ENCODE measurements around the gene SPG21.

The SPG21 gene

GRCh38 chr15:64917211-64917610 lies 72.5 kb downstream of the SPG21 start:
- Histone ChIP-seq H3K9ac (ENCODE audit: low read depth, low read length) (no peak overlapping the region), H3K9me3 (ENCODE audit: insufficient read depth, low read depth, low read length) (no peaks in the 10 kb centered on the region), H3K4me1 (ENCODE audit: insufficient read depth, low read length) (no peaks in the 10 kb centered on the region), H3K4me3 (ENCODE audit: low read length) (no peak overlapping the region), H3K27ac (ENCODE audit: low read depth, low read length) (no peak overlapping the region), H3K27me3 (ENCODE audit: insufficient read depth, low read length) (peaks cover 9% of the 10 kb centered on the region), H3K36me3 (ENCODE audit: insufficient read depth, low read length) (no peaks in the 10 kb centered on the region)
- 90% methylated on average over 9 of the region's 9 CpGs for WGBS

GRCh38 chr15:64916365-64916764 lies 73.3 kb downstream of the SPG21 start:
- peaks cover 17% of the 10 kb centered on the region for H3K27me3 ChIP-seq (ENCODE audit: insufficient read depth, low read length)
- WGBS = 95% methylated on average over 2 of the region's 2 CpGs
- no peaks in the 10 kb centered on the region for H3K9me3 ChIP-seq (ENCODE audit: insufficient read depth, low read depth, low read length)
- no peak overlapping the region for H3K4me3 ChIP-seq (ENCODE audit: low read length)
- no peaks in the 10 kb centered on the region for H3K4me1 ChIP-seq (ENCODE audit: insufficient read depth, low read length)
- H3K36me3 ChIP-seq (ENCODE audit: insufficient read depth, low read length) = no peaks in the 10 kb centered on the region
- no peak overlapping the region for H3K27ac ChIP-seq (ENCODE audit: low read depth, low read length)
- no peak overlapping the region for H3K9ac ChIP-seq (ENCODE audit: low read depth, low read length)

GRCh38 chr15:64915518-64916227 lies 74.0 kb downstream of the SPG21 start:
- Histone ChIP-seq H3K9ac (ENCODE audit: low read depth, low read length) (no peak overlapping the region), H3K27ac (ENCODE audit: low read depth, low read length) (no peak overlapping the region; the same call in 1 of the 2 replicates), H3K9me3 (ENCODE audit: insufficient read depth, low read depth, low read length) (no peaks in the 10 kb centered on the region), H3K4me3 (ENCODE audit: low read length) (no peak overlapping the region), H3K36me3 (ENCODE audit: insufficient read depth, low read length) (no peaks in the 10 kb centered on the region), H3K27me3 (ENCODE audit: insufficient read depth, low read length) (peaks cover 24% of the 10 kb centered on the region), H3K4me1 (ENCODE audit: insufficient read depth, low read length) (0 out of 2 replicates have a peak, but pooled peaks cover 4% of the 10 kb centered on the region)
- 52% methylated on average over 13 of the region's 13 CpGs for WGBS
